GM19099 (cell line): Measurements from ENCODE around the gene EDN1.

Experiments used
- POLR2A ChIP-seq: IDR thresholded peaks from 3 replicates; pipeline ENCODE4 v1.6.1; 2011; ENCODE audit warnings: low read depth; ENCODE audit not compliant: insufficient read length; ENCODE audit errors: extremely low read depth

The EDN1 gene

DNA sequence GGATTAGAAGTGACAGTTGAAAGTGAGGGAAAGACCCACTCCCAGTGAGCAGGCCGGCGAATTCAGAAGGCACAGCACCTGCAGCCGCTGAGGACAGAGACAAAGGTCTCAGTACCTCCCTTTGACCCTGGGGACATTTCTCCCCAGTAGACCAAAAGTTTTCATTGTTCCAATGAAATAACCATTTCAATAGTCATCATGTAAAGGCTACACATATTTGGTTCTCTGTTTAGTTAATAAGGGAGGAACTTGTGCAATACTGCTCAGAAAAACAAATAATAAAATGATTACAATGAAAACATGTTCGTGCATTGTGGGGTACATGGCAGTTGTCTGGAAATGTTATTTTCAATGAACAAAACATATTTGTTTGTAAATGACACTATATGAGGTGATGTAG, 52.5 kb downstream of the EDN1 start:
- no peak for TF ChIP-seq POLR2A

DNA sequence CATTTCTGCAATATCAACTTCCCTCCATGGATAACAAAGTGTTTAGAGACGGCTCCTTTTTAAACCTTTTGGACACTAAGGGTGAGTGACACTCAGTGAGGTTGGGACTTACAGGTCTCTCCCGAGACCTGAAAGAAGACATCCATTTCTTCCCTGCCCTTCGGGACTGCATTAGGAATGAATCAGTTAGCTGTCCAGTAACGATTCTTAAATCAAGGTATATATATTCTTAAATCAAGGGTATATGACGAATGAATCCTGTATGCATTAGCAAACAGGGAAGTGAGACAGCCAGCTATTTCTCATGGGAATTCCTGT, 52.9 kb downstream of the EDN1 start:
- TF ChIP-seq POLR2A: no peak

DNA sequence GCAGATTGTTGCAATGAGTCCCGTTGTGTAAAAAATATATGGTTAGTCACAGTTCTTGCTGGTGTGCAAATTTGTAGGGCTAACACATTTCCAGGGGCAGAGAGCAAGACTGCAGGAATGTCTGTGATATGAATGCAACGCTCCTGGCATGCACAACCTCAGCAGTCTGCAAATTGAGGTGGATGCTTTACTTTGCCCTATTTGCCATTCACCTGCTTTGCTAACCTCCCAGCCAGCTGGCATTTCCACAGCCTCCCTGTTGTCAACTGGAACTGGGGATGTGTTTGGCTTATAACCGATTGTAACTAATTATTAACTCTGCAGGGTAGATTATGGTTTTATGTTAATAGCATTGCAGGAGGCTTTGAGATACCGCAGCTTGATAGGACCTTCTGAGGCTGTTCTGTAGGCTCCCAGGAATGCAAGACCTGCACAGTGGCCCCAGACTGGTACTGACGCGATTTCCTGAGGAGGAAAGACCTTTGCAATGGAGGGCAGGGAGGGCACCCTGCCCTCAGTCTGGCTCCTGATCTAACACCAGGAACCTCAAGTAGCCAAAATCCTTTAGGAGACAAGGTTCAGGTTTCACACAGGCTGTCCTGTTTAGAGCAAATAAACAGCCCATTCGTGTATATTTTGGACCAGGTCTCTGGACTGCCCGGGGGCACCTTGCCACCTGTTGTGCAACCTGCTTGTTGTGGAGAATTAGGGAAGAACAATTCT, 53.4 kb downstream of the EDN1 start:
- TF ChIP-seq POLR2A: no peak

DNA sequence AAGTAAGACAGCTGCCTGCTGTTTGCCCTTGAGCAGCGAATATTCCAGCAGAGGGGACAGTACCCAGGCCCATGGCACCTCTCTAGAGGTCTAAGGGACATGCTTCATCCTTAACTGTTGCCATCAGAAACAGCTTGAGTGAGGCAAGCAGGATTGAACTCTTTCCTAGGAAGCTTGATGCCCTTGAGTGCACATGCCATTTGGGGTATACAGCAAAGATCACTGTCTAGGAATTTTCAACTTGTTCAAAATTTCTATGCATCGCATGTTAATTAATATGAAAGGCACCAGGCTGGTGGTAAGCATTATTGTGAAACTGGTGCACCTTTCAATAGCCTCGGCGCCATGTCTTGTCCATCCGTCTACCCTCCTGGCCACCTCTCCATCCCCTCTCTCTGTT, 54.1 kb downstream of the EDN1 start:
- no peak for TF ChIP-seq POLR2A

DNA sequence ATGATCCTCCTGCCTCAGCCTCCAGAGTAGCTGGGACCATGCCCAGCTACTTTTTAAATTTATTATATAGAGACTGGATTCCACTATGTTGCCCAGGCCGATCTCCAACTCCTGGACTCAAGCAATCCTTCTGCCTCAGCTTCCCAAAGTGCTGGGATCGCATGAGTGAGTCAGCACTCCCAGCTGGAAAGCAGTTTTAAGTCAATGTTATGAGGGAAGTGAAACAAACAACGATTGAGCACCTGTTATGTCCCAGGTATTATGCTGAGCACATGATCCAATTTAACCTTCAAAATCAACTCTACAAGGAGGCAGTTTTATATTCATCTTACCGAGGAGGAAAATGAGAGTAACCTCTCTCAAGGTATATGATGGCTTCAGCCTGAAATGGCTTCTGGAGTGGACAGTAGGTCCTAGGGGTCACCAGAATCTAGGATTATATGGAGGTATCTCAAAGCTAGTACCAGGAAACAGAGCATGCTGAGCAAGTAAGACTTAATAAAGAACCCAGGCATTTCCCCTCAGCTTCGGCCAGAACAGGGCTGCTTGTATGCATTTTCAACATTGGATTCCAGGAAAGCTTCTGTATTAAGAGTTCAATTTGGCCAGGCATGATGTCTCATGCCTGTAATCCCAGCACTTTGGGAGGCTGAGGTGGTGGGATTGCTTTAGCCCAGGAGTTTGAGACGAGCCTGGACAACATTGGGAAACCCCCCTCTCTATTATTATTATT, 55.0 kb downstream of the EDN1 start:
- no peak for TF ChIP-seq POLR2A

DNA sequence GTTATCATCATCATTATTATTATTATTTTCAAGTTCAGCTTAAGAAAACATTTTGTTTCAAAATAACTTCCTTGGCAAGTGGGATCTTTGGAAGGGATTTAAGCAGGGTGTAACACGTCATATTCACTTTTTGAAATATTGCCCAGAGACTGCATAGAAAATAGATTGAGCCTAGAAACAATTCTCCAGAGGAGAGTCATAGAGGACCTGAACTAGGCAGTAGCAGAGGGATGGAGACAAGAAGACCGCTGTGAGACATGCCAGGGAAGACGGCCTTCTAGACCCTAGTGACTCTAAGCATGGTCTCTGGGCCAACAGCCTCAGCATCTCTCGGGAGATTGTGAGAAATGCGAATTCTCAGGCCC, 55.5 kb downstream of the EDN1 start:
- TF ChIP-seq POLR2A: no peak
